ENCODE measurements around the gene COG5.
A peak's percentile ranks its signal among the peaks of the same experiment; 100 is the strongest.

Gene COG5

DNA sequence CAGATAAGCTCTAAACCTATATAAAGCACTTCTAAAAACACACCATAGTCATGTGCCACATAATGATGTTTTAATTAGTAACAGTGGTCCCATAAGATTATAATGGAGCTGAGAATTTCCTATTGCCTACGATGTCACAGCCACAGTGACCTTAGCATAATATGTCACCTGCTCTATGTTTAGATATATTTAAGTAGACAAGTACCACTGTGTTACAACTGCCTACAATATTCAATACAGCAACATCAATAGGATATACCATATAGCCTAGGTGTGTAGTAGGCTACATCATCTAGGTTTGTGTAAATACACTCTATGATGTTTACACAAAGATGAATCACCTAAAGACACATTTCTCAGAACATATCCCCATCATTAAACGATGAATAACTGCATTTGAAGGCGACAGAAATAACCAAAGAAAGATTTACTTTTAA is 69.4 kb downstream of the COG5 start:
- no peak overlapping the region for H2BK120ac ChIP-seq (ENCODE audit: low read depth, low read length)
- no peak overlapping the region for H4K5ac ChIP-seq (ENCODE audit: low read length)
- H3K4me1 ChIP-seq (ENCODE audit: control insufficient read depth, low read depth, low read length): no peaks in the 10 kb centered on the region
- H4K8ac ChIP-seq (ENCODE audit: low read depth, low read length): no peak overlapping the region
- no peak for DNase-seq
- no peak overlapping the region for H2BK5ac ChIP-seq (ENCODE audit: low read length)
- H3K79me1 ChIP-seq (ENCODE audit: low read length): no peaks in the 10 kb centered on the region
- H3K4me3 ChIP-seq (ENCODE audit: low read length): no peak overlapping the region
- H3K27me3 ChIP-seq (ENCODE audit: insufficient read depth, low read length, poor library complexity): no peaks in the 10 kb centered on the region
- no peaks in the 10 kb centered on the region for H3K79me2 ChIP-seq (ENCODE audit: control insufficient read depth, insufficient read depth, low read length)
- H3K4me2 ChIP-seq (ENCODE audit: low read length): no peak overlapping the region
- H3K9ac ChIP-seq (ENCODE audit: low read length): no peak overlapping the region
- H3K23ac ChIP-seq (ENCODE audit: low read length): no peak overlapping the region
- no peak overlapping the region for H2AK5ac ChIP-seq (ENCODE audit: low read length)
- no peak overlapping the region for H3K4ac ChIP-seq (ENCODE audit: low read depth, low read length)
- H3K56ac ChIP-seq (ENCODE audit: low read length): no peak overlapping the region
- no peak overlapping the region for H3K27ac ChIP-seq (ENCODE audit: low read depth, low read length)
- no peaks in the 10 kb centered on the region for H3K36me3 ChIP-seq (ENCODE audit: control insufficient read depth, insufficient read depth, low read length)
- no peak overlapping the region for H3K18ac ChIP-seq (ENCODE audit: low read length)
- WGBS (ENCODE audit: extremely low coverage, insufficient coverage, low lambda C conversion rate): no CpG with 5 or more reads among the region's 3 CpGs
- no peak overlapping the region for H2BK15ac ChIP-seq (replicated peaks; ENCODE audit: low read depth)

- Histone ChIP-seq H4K5ac (ENCODE audit: low read length) (no peak overlapping the region), H2AK5ac (ENCODE audit: low read length) (no peak overlapping the region), H3K9ac (ENCODE audit: low read length) (no peak overlapping the region), H2BK5ac (ENCODE audit: low read length) (no peak overlapping the region), H3K79me1 (ENCODE audit: low read length) (no peaks in the 10 kb centered on the region), H3K56ac (ENCODE audit: low read length) (no peak overlapping the region), H2BK120ac (ENCODE audit: low read depth, low read length) (no peak overlapping the region), H3K27ac (ENCODE audit: low read depth, low read length) (no peak overlapping the region), H3K4ac (ENCODE audit: low read depth, low read length) (no peak overlapping the region), H3K18ac (ENCODE audit: low read length) (no peak overlapping the region), H3K36me3 (ENCODE audit: control insufficient read depth, insufficient read depth, low read length) (no peaks in the 10 kb centered on the region), H3K4me3 (ENCODE audit: low read length) (no peak overlapping the region), H4K8ac (ENCODE audit: low read depth, low read length) (no peak overlapping the region), H3K79me2 (ENCODE audit: control insufficient read depth, insufficient read depth, low read length) (no peaks in the 10 kb centered on the region), H2BK15ac (replicated peaks; ENCODE audit: low read depth) (no peak overlapping the region), H3K4me2 (ENCODE audit: low read length) (no peak overlapping the region), H3K23ac (ENCODE audit: low read length) (no peak overlapping the region), H3K4me1 (ENCODE audit: control insufficient read depth, low read depth, low read length) (no peaks in the 10 kb centered on the region), H3K27me3 (ENCODE audit: insufficient read depth, low read length, poor library complexity) (no peaks in the 10 kb centered on the region)
- WGBS (ENCODE audit: extremely low coverage, insufficient coverage, low lambda C conversion rate): no CpG with 5 or more reads among the region's 2 CpGs
- DNase-seq: no peak
Observed at GRCh38 chr7:107492875-107493274, 70.8 kb downstream of the COG5 start.

GRCh38 chr7:107486041-107486440 is 77.7 kb downstream of the COG5 start:
- Histone ChIP-seq H3K79me2 (ENCODE audit: control insufficient read depth, insufficient read depth, low read length) (no peaks in the 10 kb centered on the region), H3K56ac (ENCODE audit: low read length) (no peak overlapping the region), H3K27me3 (ENCODE audit: insufficient read depth, low read length, poor library complexity) (no peaks in the 10 kb centered on the region), H3K4me3 (ENCODE audit: low read length) (no peak overlapping the region), H3K9ac (ENCODE audit: low read length) (no peak overlapping the region), H4K5ac (ENCODE audit: low read length) (no peak overlapping the region), H4K8ac (ENCODE audit: low read depth, low read length) (no peak overlapping the region), H2BK15ac (replicated peaks; ENCODE audit: low read depth) (no peak overlapping the region), H3K4ac (ENCODE audit: low read depth, low read length) (no peak overlapping the region), H2BK5ac (ENCODE audit: low read length) (no peak overlapping the region), H2BK120ac (ENCODE audit: low read depth, low read length) (no peak overlapping the region), H3K4me1 (ENCODE audit: control insufficient read depth, low read depth, low read length) (no peaks in the 10 kb centered on the region), H3K36me3 (ENCODE audit: control insufficient read depth, insufficient read depth, low read length) (no peaks in the 10 kb centered on the region), H3K23ac (ENCODE audit: low read length) (no peak overlapping the region), H3K27ac (ENCODE audit: low read depth, low read length) (no peak overlapping the region), H3K18ac (ENCODE audit: low read length) (no peak overlapping the region), H2AK5ac (ENCODE audit: low read length) (no peak overlapping the region), H3K79me1 (ENCODE audit: low read length) (no peaks in the 10 kb centered on the region), H3K4me2 (ENCODE audit: low read length) (no peak overlapping the region)
- 100% methylated on average over 1 of the region's 3 CpGs for WGBS (ENCODE audit: extremely low coverage, insufficient coverage, low lambda C conversion rate)
- DNase-seq: no peak

DNA sequence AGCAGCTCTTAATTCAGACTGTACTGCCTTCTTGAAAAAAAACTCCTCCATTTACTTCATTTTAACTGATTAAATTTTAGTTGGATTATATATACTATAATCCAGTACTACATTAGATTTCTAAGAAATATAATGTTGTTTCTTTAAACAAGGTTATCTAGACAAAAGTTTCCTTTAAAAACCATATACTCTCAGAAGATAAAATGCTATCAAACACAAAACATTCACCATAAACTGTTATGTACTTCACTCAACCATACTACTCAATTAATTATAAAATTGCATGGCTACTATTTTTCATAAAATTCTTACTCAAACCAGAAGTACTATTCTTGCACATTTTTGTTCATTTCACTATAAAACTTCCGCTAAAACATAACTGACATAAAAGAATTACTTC is 81.1 kb downstream of the COG5 start:
- Histone ChIP-seq H3K79me1 (ENCODE audit: low read length) (no peaks in the 10 kb centered on the region), H3K36me3 (ENCODE audit: control insufficient read depth, insufficient read depth, low read length) (no peaks in the 10 kb centered on the region), H4K8ac (ENCODE audit: low read depth, low read length) (no peak overlapping the region), H3K56ac (ENCODE audit: low read length) (no peak overlapping the region), H3K27ac (ENCODE audit: low read depth, low read length) (no peak overlapping the region), H3K4me3 (ENCODE audit: low read length) (no peak overlapping the region), H3K27me3 (ENCODE audit: insufficient read depth, low read length, poor library complexity) (no peaks in the 10 kb centered on the region), H2BK15ac (replicated peaks; ENCODE audit: low read depth) (no peak overlapping the region), H3K4me1 (ENCODE audit: control insufficient read depth, low read depth, low read length) (no peaks in the 10 kb centered on the region), H2BK5ac (ENCODE audit: low read length) (no peak overlapping the region), H2AK5ac (ENCODE audit: low read length) (no peak overlapping the region), H3K79me2 (ENCODE audit: control insufficient read depth, insufficient read depth, low read length) (no peaks in the 10 kb centered on the region), H3K9ac (ENCODE audit: low read length) (no peak overlapping the region), H4K5ac (ENCODE audit: low read length) (no peak overlapping the region), H3K4me2 (ENCODE audit: low read length) (no peak overlapping the region), H3K4ac (ENCODE audit: low read depth, low read length) (no peak overlapping the region), H2BK120ac (ENCODE audit: low read depth, low read length) (no peak overlapping the region), H3K18ac (ENCODE audit: low read length) (no peak overlapping the region), H3K23ac (ENCODE audit: low read length) (no peak overlapping the region)
- 100% methylated on average over 1 of the region's 1 CpG for WGBS (ENCODE audit: extremely low coverage, insufficient coverage, low lambda C conversion rate)
- no peak for DNase-seq

DNA sequence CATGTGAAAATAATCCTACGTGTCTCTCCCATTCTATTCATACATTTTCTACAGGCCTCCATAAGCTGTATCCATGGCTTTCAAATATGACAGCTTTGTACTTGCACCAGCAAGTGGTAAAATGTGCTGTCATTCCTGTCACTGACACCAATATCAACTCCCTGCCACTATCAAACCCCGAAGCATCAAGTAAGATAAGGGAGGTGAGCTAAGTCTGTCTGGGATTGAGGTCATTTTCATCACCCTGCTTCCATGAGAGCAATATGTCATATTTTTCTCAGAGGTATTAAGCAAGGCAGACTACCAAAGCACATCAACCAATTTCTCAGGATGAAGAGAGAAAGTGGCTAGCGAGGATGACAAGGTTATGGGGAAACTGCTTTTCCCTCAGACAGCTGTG is 82.8 kb downstream of the COG5 start:
- H2BK5ac ChIP-seq (ENCODE audit: low read length): no peak overlapping the region
- H3K36me3 ChIP-seq (ENCODE audit: control insufficient read depth, insufficient read depth, low read length): no peaks in the 10 kb centered on the region
- no peaks in the 10 kb centered on the region for H3K27me3 ChIP-seq (ENCODE audit: insufficient read depth, low read length, poor library complexity)
- DNase-seq: no peak
- no peak overlapping the region for H3K4me2 ChIP-seq (ENCODE audit: low read length)
- no peak overlapping the region for H2BK15ac ChIP-seq (replicated peaks; ENCODE audit: low read depth)
- no peak overlapping the region for H3K27ac ChIP-seq (ENCODE audit: low read depth, low read length)
- WGBS (ENCODE audit: extremely low coverage, insufficient coverage, low lambda C conversion rate): no CpG with 5 or more reads among the region's 3 CpGs
- H3K4me1 ChIP-seq (ENCODE audit: control insufficient read depth, low read depth, low read length): no peaks in the 10 kb centered on the region
- H4K8ac ChIP-seq (ENCODE audit: low read depth, low read length): no peak overlapping the region
- no peak overlapping the region for H3K4me3 ChIP-seq (ENCODE audit: low read length)
- no peaks in the 10 kb centered on the region for H3K79me1 ChIP-seq (ENCODE audit: low read length)
- H3K56ac ChIP-seq (ENCODE audit: low read length): no peak overlapping the region
- H3K79me2 ChIP-seq (ENCODE audit: control insufficient read depth, insufficient read depth, low read length): no peaks in the 10 kb centered on the region
- H3K9ac ChIP-seq (ENCODE audit: low read length): no peak overlapping the region
- no peak overlapping the region for H2AK5ac ChIP-seq (ENCODE audit: low read length)
- H3K4ac ChIP-seq (ENCODE audit: low read depth, low read length): no peak overlapping the region
- no peak overlapping the region for H3K18ac ChIP-seq (ENCODE audit: low read length)
- no peak overlapping the region for H2BK120ac ChIP-seq (ENCODE audit: low read depth, low read length)
- H4K5ac ChIP-seq (ENCODE audit: low read length): no peak overlapping the region
- peak overlapping the region; percentile 25 for H3K23ac ChIP-seq (ENCODE audit: low read length)

DNA sequence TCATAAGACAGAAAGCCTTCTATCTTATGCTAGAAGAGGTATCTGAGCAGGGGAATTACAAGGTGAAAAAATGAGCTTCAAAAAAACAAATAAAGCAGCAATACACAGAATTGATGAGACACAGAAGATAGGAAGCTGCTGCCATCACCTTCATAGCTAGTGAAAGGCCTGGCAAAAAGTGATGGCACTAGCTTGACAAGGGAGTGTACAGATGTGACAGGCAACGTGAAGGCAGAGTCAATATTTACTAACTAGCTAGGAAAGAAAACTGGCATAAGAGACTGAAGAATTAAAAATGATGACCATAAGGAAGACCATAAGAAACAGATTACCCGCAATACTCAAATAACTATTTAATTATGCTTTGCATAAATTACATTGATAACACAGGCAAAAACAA is 84.4 kb downstream of the COG5 start:
- Histone ChIP-seq H3K27me3 (ENCODE audit: insufficient read depth, low read length, poor library complexity) (no peaks in the 10 kb centered on the region), H3K9ac (ENCODE audit: low read length) (no peak overlapping the region), H3K4ac (ENCODE audit: low read depth, low read length) (no peak overlapping the region), H3K56ac (ENCODE audit: low read length) (no peak overlapping the region), H3K4me3 (ENCODE audit: low read length) (no peak overlapping the region), H4K5ac (ENCODE audit: low read length) (no peak overlapping the region), H2BK15ac (replicated peaks; ENCODE audit: low read depth) (no peak overlapping the region), H3K79me1 (ENCODE audit: low read length) (no peaks in the 10 kb centered on the region), H3K4me1 (ENCODE audit: control insufficient read depth, low read depth, low read length) (no peaks in the 10 kb centered on the region), H4K8ac (ENCODE audit: low read depth, low read length) (no peak overlapping the region), H3K18ac (ENCODE audit: low read length) (no peak overlapping the region), H3K27ac (ENCODE audit: low read depth, low read length) (no peak overlapping the region), H3K79me2 (ENCODE audit: control insufficient read depth, insufficient read depth, low read length) (no peaks in the 10 kb centered on the region), H2AK5ac (ENCODE audit: low read length) (no peak overlapping the region), H3K36me3 (ENCODE audit: control insufficient read depth, insufficient read depth, low read length) (no peaks in the 10 kb centered on the region), H3K4me2 (ENCODE audit: low read length) (no peak overlapping the region), H2BK5ac (ENCODE audit: low read length) (no peak overlapping the region), H2BK120ac (ENCODE audit: low read depth, low read length) (no peak overlapping the region), H3K23ac (ENCODE audit: low read length) (no peak overlapping the region)
- WGBS (ENCODE audit: extremely low coverage, insufficient coverage, low lambda C conversion rate): no CpG with 5 or more reads among the region's 2 CpGs
- DNase-seq: no peak

Data from mesendoderm (in vitro differentiated cells).